ENCODE measurements around the gene CABP2. TPM values are rescaled to one million over a fixed set of nuclear protein-coding genes. Genes with fewer than 3 reads are reported as not detected.

The CABP2 gene
- total RNA-seq, 1 experiment from 2014 or later = not detected

- Histone ChIP-seq H3K4me2 (ENCODE audit: insufficient read depth, insufficient read length, low read length) (peak overlapping the region; percentile 71), H2BK20ac (ENCODE audit: low read depth, low read length, poor library complexity, severe bottlenecking) (no peak overlapping the region), H2BK120ac (ENCODE audit: low read depth, low read length, poor library complexity, severe bottlenecking) (no peak overlapping the region), H2AFZ (ENCODE audit: low read length) (no peak overlapping the region), H2BK5ac (ENCODE audit: insufficient read length, low read length) (no peak overlapping the region), H2BK12ac (ENCODE audit: insufficient read length, low read depth, low read length) (no peak overlapping the region), H3K23ac (ENCODE audit: insufficient read length, low read depth, low read length) (no peak overlapping the region), H4K20me1 (ENCODE audit: control insufficient read depth, insufficient read depth, insufficient read length) (no peaks in the 10 kb centered on the region), H3K56ac (ENCODE audit: insufficient read length, low read depth, low read length) (no peak overlapping the region), H3K23me2 (ENCODE audit: insufficient read length, low read depth, low read length, poor library complexity, severe bottlenecking) (peaks cover 17% of the 10 kb centered on the region), H2BK15ac (ENCODE audit: low read depth, low read length) (no peak overlapping the region), H3K4ac (ENCODE audit: low read depth, low read length) (no peak overlapping the region), H4K91ac (ENCODE audit: insufficient read length, low read depth, low read length) (no peak overlapping the region), H3K9ac (ENCODE audit: extremely low read depth, insufficient read length, low read length) (peak overlapping the region; percentile 8), H3K4me1 (ENCODE audit: insufficient read depth, low read length) (no peaks in the 10 kb centered on the region), H3K79me2 (ENCODE audit: insufficient read depth, low read length) (peaks cover 2% of the 10 kb centered on the region; the same call in 1 of the 2 replicates), H3K18ac (ENCODE audit: insufficient read length, low read depth, low read length) (no peak overlapping the region), H4K5ac (ENCODE audit: insufficient read length, low read depth, low read length) (no peak overlapping the region), H3K14ac (ENCODE audit: insufficient read depth, low read length) (no peak overlapping the region; the same call in 1 of the 2 replicates), H3K9me3 (ENCODE audit: control insufficient read depth, low read depth, low read length) (no peaks in the 10 kb centered on the region), H3K27ac (ENCODE audit: insufficient read length, low read depth, low read length) (no peak overlapping the region), H3K79me1 (ENCODE audit: insufficient read depth, low read depth, low read length, poor library complexity, severe bottlenecking) (no peaks in the 10 kb centered on the region), H3K27me3 (ENCODE audit: insufficient read depth, low read length) (no peaks in the 10 kb centered on the region), H3T11ph (ENCODE audit: low read length) (no peak overlapping the region), H4K8ac (replicated peaks; ENCODE audit: insufficient read length, low read depth, low read length) (no peak overlapping the region), H2AK5ac (ENCODE audit: insufficient read length, low read length) (no peak overlapping the region)
- peak; percentile 88 for DNase-seq
- no CpG with 5 or more reads among the region's 33 CpGs for WGBS (ENCODE audit: extremely low coverage, insufficient read length, low lambda C conversion rate)
- peak overlapping the region; percentile 75 to 80 for H3K4me3 Mint-ChIP-seq
- peaks cover 27% of the 10 kb centered on the region for H3K27me3 Mint-ChIP-seq (ENCODE audit: low read depth)
- peaks cover 19 to 30% of the 10 kb centered on the region in 2 experiments for H3K4me1 Mint-ChIP-seq
- peaks cover 5 to 10% (median 9%) of the 10 kb centered on the region in 3 experiments; a peak in 6 of 7 replicates for H3K36me3 Mint-ChIP-seq (ENCODE audit: insufficient read depth in 1 of 3, low read depth in 3 of 3)
- peak overlapping the region; percentile 71 to 85 (median 82); a peak in 6 of 7 replicates for H3K27ac Mint-ChIP-seq
- TF ChIP-seq, protein P1, sequence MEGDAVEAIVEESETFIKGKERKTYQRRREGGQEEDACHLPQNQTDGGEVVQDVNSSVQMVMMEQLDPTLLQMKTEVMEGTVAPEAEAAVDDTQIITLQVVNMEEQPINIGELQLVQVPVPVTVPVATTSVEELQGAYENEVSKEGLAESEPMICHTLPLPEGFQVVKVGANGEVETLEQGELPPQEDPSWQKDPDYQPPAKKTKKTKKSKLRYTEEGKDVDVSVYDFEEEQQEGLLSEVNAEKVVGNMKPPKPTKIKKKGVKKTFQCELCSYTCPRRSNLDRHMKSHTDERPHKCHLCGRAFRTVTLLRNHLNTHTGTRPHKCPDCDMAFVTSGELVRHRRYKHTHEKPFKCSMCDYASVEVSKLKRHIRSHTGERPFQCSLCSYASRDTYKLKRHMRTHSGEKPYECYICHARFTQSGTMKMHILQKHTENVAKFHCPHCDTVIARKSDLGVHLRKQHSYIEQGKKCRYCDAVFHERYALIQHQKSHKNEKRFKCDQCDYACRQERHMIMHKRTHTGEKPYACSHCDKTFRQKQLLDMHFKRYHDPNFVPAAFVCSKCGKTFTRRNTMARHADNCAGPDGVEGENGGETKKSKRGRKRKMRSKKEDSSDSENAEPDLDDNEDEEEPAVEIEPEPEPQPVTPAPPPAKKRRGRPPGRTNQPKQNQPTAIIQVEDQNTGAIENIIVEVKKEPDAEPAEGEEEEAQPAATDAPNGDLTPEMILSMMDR (conservative IDR thresholded peaks at IDR 0.05) = no peak
- no peaks in the 10 kb centered on the region; a peak in 1 of 5 replicates for H3K9me3 Mint-ChIP-seq
These were observed 15.9 kb downstream of the CABP2 start for GRCh38 chr11:67507242-67507863.
